Measurements from ENCODE around the gene APBA1.

- TF ChIP-seq POLR2A (IDR thresholded peaks at IDR 0.05; ENCODE audit: low read depth, low read length) (no peak), POLR2AphosphoS5 (IDR thresholded peaks at IDR 0.05; ENCODE audit: low read depth, low read length) (no peak)
Measured at GRCh38 chr9:69483886-69484422, 188.2 kb downstream of the APBA1 start.
